ENCODE results near the gene RIMBP2. TPM values are rescaled to one million over a fixed set of nuclear protein-coding genes. Genes with fewer than 3 reads are reported as not detected.

Gene RIMBP2
- total and polyA plus RNA-seq, 11 donors, result 2.1 TPM; not detected in 10

DNA sequence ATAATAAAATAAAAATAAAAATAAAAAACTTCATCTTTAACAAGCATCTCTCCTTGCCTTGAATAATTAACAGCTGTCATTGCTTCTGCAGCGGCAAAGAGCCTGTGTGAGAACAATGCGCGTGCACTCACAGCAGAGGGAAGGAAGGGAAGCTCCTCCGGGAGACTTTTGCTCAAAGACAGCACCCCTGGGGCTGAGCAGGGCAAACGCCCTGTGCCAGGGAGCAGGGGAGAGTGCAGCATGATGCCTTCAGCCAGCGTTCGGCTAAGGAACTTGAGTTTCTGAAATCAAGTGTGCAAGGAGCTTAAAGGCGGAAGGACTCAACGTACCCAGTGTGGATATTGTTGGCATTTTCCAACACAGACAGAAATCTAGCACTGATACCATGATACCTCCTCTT, 120.5 kb downstream of the RIMBP2 start:
- Histone ChIP-seq H3K4me3 (no peak overlapping the region), H3K27me3 (peaks cover 0 to 26% (median 0%) of the 10 kb centered on the region in 9 donors), H3K36me3 (no peaks in the 10 kb centered on the region), H3K4me1 (no peaks in the 10 kb centered on the region), H3K9me3 (peaks cover 0 to 19% (median 8%) of the 10 kb centered on the region in 12 donors), H3K27ac (no peak overlapping the region)
- no peak for ATAC-seq
- 72 to 82% (median 79%) methylated on average over 9 of the region's 9 CpGs for WGBS, 4 donors
- DNase-seq, result no peak
- intact Hi-C loops (cut with DNase I), result no loop called here
- no peak for TF ChIP-seq CTCF (IDR thresholded peaks at IDR 0.05)
- no peak for TF ChIP-seq POLR2A (IDR thresholded peaks at IDR 0.05)

GRCh38 chr12:130593056-130593455, 123.0 kb downstream of the RIMBP2 start:
- intact Hi-C loops (cut with DNase I), result no loop called here
- Histone ChIP-seq H3K27me3 (peaks cover 0 to 26% (median 0%) of the 10 kb centered on the region in 9 donors), H3K4me3 (no peak overlapping the region), H3K4me1 (no peaks in the 10 kb centered on the region), H3K36me3 (no peaks in the 10 kb centered on the region), H3K27ac (no peak overlapping the region), H3K9me3 (peaks cover 0 to 13% (median 7%) of the 10 kb centered on the region in 12 donors)
- 62 to 69% (median 67%) methylated on average over 11 of the region's 11 CpGs for WGBS, 4 donors
- ATAC-seq (no peak), DNase-seq (no peak)
- TF ChIP-seq CTCF (IDR thresholded peaks at IDR 0.05) (no peak), POLR2A (IDR thresholded peaks at IDR 0.05) (no peak)

DNA sequence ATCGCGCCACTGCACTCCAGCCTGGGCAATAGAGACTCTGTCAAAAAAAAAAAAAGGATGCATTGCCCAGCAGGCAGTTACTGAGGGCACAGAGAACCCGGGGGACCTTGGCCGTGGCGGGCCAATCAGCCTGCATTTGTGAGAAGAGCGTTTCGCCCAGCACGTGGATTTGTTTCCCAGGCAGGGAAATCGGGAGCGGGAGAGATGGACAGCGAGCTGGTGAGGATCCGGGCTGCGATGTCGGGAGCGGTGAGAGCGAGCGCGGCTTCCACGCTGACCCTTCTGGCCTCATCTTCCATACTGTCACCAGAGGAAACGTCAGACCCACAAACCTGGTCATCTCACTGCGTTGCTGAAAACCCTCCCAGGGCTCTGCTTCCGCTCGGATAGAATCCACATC, 123.5 kb downstream of the RIMBP2 start:
- TF ChIP-seq POLR2A (IDR thresholded peaks at IDR 0.05) (no peak), CTCF (IDR thresholded peaks at IDR 0.05) (no peak)
- Histone ChIP-seq H3K27me3 (peaks cover 0 to 26% (median 0%) of the 10 kb centered on the region in 9 donors), H3K4me1 (no peaks in the 10 kb centered on the region), H3K9me3 (peaks cover 0 to 9% (median 3%) of the 10 kb centered on the region in 12 donors), H3K4me3 (no peak overlapping the region), H3K36me3 (no peaks in the 10 kb centered on the region), H3K27ac (no peak overlapping the region)
- ATAC-seq (no peak), DNase-seq (no peak)
- 86 to 90% (median 87%) methylated on average over 23 of the region's 23 CpGs for WGBS, 4 donors
- intact Hi-C loops (cut with DNase I), result no loop called here

DNA sequence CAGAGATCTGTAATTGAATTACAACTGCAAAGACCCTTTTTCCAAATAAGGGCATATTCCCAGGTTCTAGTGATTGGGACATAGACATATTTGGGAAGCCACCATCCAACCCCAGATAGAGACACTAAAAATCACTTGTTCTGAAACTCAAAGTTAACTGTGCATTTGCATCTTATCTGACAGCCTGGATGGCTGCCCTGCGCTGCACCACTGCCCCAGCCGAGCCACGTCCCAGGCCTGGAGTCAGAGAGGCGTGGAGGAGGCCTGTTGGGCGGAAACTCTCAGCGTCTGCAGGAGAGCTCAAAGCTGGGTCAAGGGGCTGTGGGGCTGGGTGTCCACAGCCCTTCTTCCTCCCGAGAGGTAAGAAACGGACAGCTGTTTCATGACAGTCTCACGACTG, 124.4 kb downstream of the RIMBP2 start:
- no peak overlapping the region for H3K27ac ChIP-seq
- intact Hi-C loops (cut with DNase I), result no loop called here
- no peaks in the 10 kb centered on the region for H3K36me3 ChIP-seq
- H3K9me3 ChIP-seq, result peaks cover 0 to under 1% (median 0%) of the 10 kb centered on the region in 12 donors
- H3K4me3 ChIP-seq, result no peak overlapping the region
- ATAC-seq, result no peak
- no peak for DNase-seq
- H3K4me1 ChIP-seq, result no peaks in the 10 kb centered on the region
- no peak for TF ChIP-seq POLR2A (IDR thresholded peaks at IDR 0.05)
- no peak for TF ChIP-seq CTCF (IDR thresholded peaks at IDR 0.05)
- 45 to 62% (median 57%) methylated on average over 9 of the region's 9 CpGs for WGBS, 4 donors
- peaks cover 0 to 26% (median 0%) of the 10 kb centered on the region in 9 donors for H3K27me3 ChIP-seq
